ENCODE data around the gene CD6.

Gene CD6

DNA sequence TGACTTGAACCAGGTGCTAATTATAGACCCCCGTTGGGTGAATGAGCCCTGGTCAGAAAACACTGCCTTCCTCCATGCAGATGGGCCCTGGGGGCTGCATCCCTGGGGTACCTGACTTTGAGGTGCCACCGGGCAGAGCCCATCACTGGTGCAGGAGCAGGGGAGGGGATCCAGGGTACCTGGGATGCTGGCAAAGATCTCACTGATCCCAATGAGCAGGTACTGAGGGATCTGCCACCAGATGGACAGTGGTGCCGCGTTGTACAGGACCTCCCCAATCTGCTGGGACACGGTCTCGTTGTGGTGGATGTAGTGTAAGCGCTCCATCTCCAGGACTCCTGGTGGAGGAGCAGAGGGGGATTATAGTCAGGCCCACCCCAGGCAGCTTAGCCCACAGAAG, 32.2 kb upstream of the CD6 start:
- TF ChIP-seq SIN3A (IDR thresholded peaks at IDR 0.05; ENCODE audit: borderline replicate concordance, insufficient read depth, low read length) (no peak), TAF1 (IDR thresholded peaks at IDR 0.05; ENCODE audit: borderline replicate concordance, insufficient read depth, low read length) (no peak), FOXP2 (optimal IDR thresholded peaks at IDR 0.05; ENCODE audit: borderline replicate concordance, extremely low read depth, extremely low read length, insufficient read depth) (no peak), POLR2AphosphoS5 (IDR thresholded peaks at IDR 0.05; ENCODE audit: low read depth, low read length) (no peak)
- TF ChIP-seq, protein P1, sequence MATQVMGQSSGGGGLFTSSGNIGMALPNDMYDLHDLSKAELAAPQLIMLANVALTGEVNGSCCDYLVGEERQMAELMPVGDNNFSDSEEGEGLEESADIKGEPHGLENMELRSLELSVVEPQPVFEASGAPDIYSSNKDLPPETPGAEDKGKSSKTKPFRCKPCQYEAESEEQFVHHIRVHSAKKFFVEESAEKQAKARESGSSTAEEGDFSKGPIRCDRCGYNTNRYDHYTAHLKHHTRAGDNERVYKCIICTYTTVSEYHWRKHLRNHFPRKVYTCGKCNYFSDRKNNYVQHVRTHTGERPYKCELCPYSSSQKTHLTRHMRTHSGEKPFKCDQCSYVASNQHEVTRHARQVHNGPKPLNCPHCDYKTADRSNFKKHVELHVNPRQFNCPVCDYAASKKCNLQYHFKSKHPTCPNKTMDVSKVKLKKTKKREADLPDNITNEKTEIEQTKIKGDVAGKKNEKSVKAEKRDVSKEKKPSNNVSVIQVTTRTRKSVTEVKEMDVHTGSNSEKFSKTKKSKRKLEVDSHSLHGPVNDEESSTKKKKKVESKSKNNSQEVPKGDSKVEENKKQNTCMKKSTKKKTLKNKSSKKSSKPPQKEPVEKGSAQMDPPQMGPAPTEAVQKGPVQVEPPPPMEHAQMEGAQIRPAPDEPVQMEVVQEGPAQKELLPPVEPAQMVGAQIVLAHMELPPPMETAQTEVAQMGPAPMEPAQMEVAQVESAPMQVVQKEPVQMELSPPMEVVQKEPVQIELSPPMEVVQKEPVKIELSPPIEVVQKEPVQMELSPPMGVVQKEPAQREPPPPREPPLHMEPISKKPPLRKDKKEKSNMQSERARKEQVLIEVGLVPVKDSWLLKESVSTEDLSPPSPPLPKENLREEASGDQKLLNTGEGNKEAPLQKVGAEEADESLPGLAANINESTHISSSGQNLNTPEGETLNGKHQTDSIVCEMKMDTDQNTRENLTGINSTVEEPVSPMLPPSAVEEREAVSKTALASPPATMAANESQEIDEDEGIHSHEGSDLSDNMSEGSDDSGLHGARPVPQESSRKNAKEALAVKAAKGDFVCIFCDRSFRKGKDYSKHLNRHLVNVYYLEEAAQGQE (IDR thresholded peaks at IDR 0.05; ENCODE audit: insufficient read depth in 1 of 2, low read depth in 2 of 2, low read length in 2 of 2) = no peak

GRCh38 chr11:60939855-60940254, 31.6 kb upstream of the CD6 start:
- TF ChIP-seq, protein P1 (IDR thresholded peaks at IDR 0.05; ENCODE audit: insufficient read depth in 1 of 2, low read depth in 2 of 2, low read length in 2 of 2) = no peak
- TF ChIP-seq POLR2AphosphoS5 (IDR thresholded peaks at IDR 0.05; ENCODE audit: low read depth, low read length) (no peak), TAF1 (IDR thresholded peaks at IDR 0.05; ENCODE audit: borderline replicate concordance, insufficient read depth, low read length) (no peak), FOXP2 (optimal IDR thresholded peaks at IDR 0.05; ENCODE audit: borderline replicate concordance, extremely low read depth, extremely low read length, insufficient read depth) (no peak), SIN3A (IDR thresholded peaks at IDR 0.05; ENCODE audit: borderline replicate concordance, insufficient read depth, low read length) (no peak)

DNA sequence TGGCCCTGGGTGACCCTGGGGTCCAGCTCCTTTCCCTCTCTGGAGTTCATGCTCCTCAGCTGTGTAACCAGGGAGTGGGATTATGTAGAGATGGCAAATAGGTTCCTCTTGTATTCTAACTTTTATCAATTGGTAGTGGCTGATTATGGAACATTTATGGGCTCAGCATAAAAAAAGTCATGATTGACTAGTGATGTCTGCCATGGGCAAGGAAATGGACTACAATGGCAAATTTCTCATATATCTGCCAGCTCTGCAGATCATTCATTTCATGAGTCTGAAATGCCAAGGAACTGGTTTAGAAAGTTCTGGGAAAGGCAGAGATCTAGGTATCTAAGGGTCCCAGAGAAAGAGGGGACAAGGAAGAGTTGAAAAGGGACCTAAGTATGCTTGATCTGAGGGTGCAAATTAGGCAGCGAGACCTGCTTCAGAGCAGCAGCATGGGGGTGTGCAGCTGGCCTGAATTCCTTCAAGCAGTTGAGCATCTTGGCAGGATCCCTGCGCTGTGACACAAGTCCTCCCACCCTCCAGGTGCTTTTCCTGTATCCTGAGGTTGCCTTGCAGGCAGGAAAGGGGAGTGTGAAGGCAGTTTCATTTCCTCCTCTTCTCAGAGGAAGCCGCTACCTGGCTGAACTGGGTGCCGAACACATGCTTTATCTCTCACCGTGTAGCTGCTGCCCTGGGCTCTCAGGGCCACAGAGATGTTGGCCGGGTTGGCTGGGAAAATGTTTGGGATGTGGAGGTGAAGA, 29.9 kb upstream of the CD6 start:
- no peak for TF ChIP-seq POLR2AphosphoS5 (IDR thresholded peaks at IDR 0.05; ENCODE audit: low read depth, low read length)
- TF ChIP-seq, protein P1 (IDR thresholded peaks at IDR 0.05; ENCODE audit: insufficient read depth in 1 of 2, low read depth in 2 of 2, low read length in 2 of 2) = no peak
- no peak for TF ChIP-seq SIN3A (IDR thresholded peaks at IDR 0.05; ENCODE audit: borderline replicate concordance, insufficient read depth, low read length)
- no peak for TF ChIP-seq FOXP2 (optimal IDR thresholded peaks at IDR 0.05; ENCODE audit: borderline replicate concordance, extremely low read depth, extremely low read length, insufficient read depth)
- TF ChIP-seq TAF1 (IDR thresholded peaks at IDR 0.05; ENCODE audit: borderline replicate concordance, insufficient read depth, low read length) = no peak

GRCh38 chr11:60942219-60942618, 29.3 kb upstream of the CD6 start:
- no peak for TF ChIP-seq FOXP2 (optimal IDR thresholded peaks at IDR 0.05; ENCODE audit: borderline replicate concordance, extremely low read depth, extremely low read length, insufficient read depth)
- no peak for TF ChIP-seq SIN3A (IDR thresholded peaks at IDR 0.05; ENCODE audit: borderline replicate concordance, insufficient read depth, low read length)
- TF ChIP-seq, protein P1 (IDR thresholded peaks at IDR 0.05; ENCODE audit: insufficient read depth in 1 of 2, low read depth in 2 of 2, low read length in 2 of 2) = no peak
- no peak for TF ChIP-seq POLR2AphosphoS5 (IDR thresholded peaks at IDR 0.05; ENCODE audit: low read depth, low read length)

All from PFSK-1 (cell line).